HepG2 (cell line): ENCODE data around the gene RECQL5. TPM values are rescaled to one million over a fixed set of nuclear protein-coding genes. Genes with fewer than 3 reads are reported as not detected.

Experiments used
- ATAC-seq: fragments of 200-7000 bp; cut with Tn5 transposase; 3 replicates; pipeline ENCODE4 v1.9.1; 2020; ENCODE audit warnings: mild to moderate bottlenecking, moderate library complexity
- BruUV-seq: library from RNA; stranded (reverse); fragments of 400-500 nt; replicated peaks from 2 replicates; lab custom pipeline; 2021; lab: Mats Ljungman, UMichigan
- CTCF ChIA-PET: fragments of 300-600 bp; formaldehyde crosslinking; extraction: SDS; loops from one replicate; lab custom pipeline; 2021; ENCODE audit warnings: low total read pairs, inconsistent platforms, low intra/inter-chr PET ratio; lab: Yijun Ruan, JAX
- POLR2A ChIA-PET: fragments of 350-600 bp; sonication (Branson Sonifier 250); formaldehyde crosslinking; loops from one replicate; lab custom pipeline; 2020; ENCODE audit warnings: antibody characterized with exemption, inconsistent platforms; lab: Yijun Ruan, JAX
- DNase-seq: peaks from one replicate; pipeline ENCODE4 v3.0.0-alpha.2; 2015; ENCODE audit warnings: low spot score
- FAIRE-seq: peaks from 3 replicates; lab custom pipeline; 2011; peaks lifted over from hg19 to GRCh38; lab: Jason Lieb, UNC
- H2AFZ ChIP-seq: one replicate; pipeline ENCODE4 v1.6.1; 2011; ENCODE audit warnings: low read length, inconsistent platforms
- H3K27ac ChIP-seq: fragments of 300-600 bp; 3 replicates; pipeline ENCODE4 v1.8.0; 2011; ENCODE audit warnings: mixed run types, mild to moderate bottlenecking, mixed read lengths, low read length, inconsistent platforms; ENCODE audit not compliant: insufficient read depth; ENCODE audit errors: extremely low read length
- H3K27me3 ChIP-seq, 2 experiments: fragments of 200-600 bp in 1 of 2; 2 replicates in 1 of 2; 3 replicates in 1 of 2; pipeline versions ENCODE4 v1.6.0 to v1.8.0; 2011; ENCODE audit warnings: low read length in 2 of 2, mild to moderate bottlenecking in 2 of 2, moderate library complexity in 2 of 2, inconsistent platforms in 1 of 2; ENCODE audit not compliant: insufficient read depth in 2 of 2, control insufficient read depth in 1 of 2
- H3K36me3 ChIP-seq, 2 experiments: fragments of 200-600 bp in 1 of 2; replicated peaks in 1 of 2; 2 replicates in 1 of 2; 3 replicates in 1 of 2; pipeline versions ENCODE4 v1.5.1 to v1.8.0; 2011; ENCODE audit warnings: low read length in 2 of 2, inconsistent platforms in 1 of 2; ENCODE audit not compliant: insufficient read depth in 2 of 2, control insufficient read depth in 1 of 2
- H3K4me1 ChIP-seq: 2 replicates; pipeline ENCODE4 v1.5.1; 2012; ENCODE audit warnings: low read length, inconsistent platforms; ENCODE audit not compliant: insufficient read depth
- H3K4me2 ChIP-seq: 2 replicates; pipeline ENCODE4 v1.6.0; 2011; ENCODE audit warnings: low read depth, low read length, inconsistent platforms
- H3K4me3 ChIP-seq, 3 experiments: fragments of 200-600 bp in 1 of 3; sonication (generic), shearing (Covaris generic) in 1 of 3; replicated peaks in 1 of 3; 2 replicates each; pipeline ENCODE4 v1.5.1; 2011 to 2016; ENCODE audit warnings: low read length in 3 of 3, inconsistent platforms in 2 of 3, low read depth in 2 of 3, mild to moderate bottlenecking in 2 of 3, control low read depth in 1 of 3, mixed read lengths in 1 of 3; ENCODE audit not compliant: insufficient read depth in 1 of 3
- H3K79me2 ChIP-seq: one replicate; pipeline ENCODE4 v1.6.1; 2011; ENCODE audit warnings: low read length, inconsistent platforms; ENCODE audit not compliant: insufficient read depth
- H3K9ac ChIP-seq: 2 replicates; pipeline ENCODE4 v1.6.0; 2011; ENCODE audit warnings: mild to moderate bottlenecking, low read depth, low read length, inconsistent platforms; ENCODE audit not compliant: insufficient read depth
- H3K9me3 ChIP-seq: 2 replicates; pipeline ENCODE4 v1.5.1; 2012; ENCODE audit warnings: mild to moderate bottlenecking, low read length
- H4K20me1 ChIP-seq: 2 replicates; pipeline ENCODE4 v1.6.0; 2011; ENCODE audit warnings: inconsistent platforms, mild to moderate bottlenecking, low read length, moderate library complexity; ENCODE audit not compliant: insufficient read depth
- CBFB ChIP-seq: sonication (generic); formaldehyde crosslinking; IDR thresholded peaks from 2 replicates; pipeline ENCODE4 v1.4.0; 2020; ENCODE audit warnings: missing genetic modification reagents
- DNMT1 ChIP-seq: sonication (generic); formaldehyde crosslinking; IDR thresholded peaks from 2 replicates; pipeline ENCODE4 v1.5.1; 2020; ENCODE audit warnings: mild to moderate bottlenecking, missing genetic modification reagents
- DZIP1 ChIP-seq: sonication (generic); formaldehyde crosslinking; IDR thresholded peaks from 2 replicates; pipeline ENCODE4 v1.5.0; 2020; ENCODE audit warnings: mild to moderate bottlenecking, missing genetic modification reagents
- FOSL2 ChIP-seq: sonication (generic); formaldehyde crosslinking; IDR thresholded peaks from 2 replicates; pipeline ENCODE4 v1.4.0; 2020; ENCODE audit warnings: missing genetic modification reagents
- GABPB1 ChIP-seq: IDR thresholded peaks from 2 replicates; pipeline ENCODE4 v1.6.1; 2016; ENCODE audit warnings: mild to moderate bottlenecking, missing genetic modification reagents, moderate library complexity, missing compliant biosample characterization
- GATAD1 ChIP-seq: IDR thresholded peaks from 2 replicates; pipeline ENCODE4 v1.6.1; 2016; ENCODE audit warnings: missing genetic modification reagents, missing compliant biosample characterization
- HMG20B ChIP-seq: conservative IDR thresholded peaks from 2 replicates; pipeline ENCODE4 v1.6.1; 2016; ENCODE audit warnings: missing genetic modification reagents, missing compliant biosample characterization
- TCF7 ChIP-seq: sonication (generic); IDR thresholded peaks from 2 replicates; pipeline ENCODE4 v1.6.1; 2016; ENCODE audit warnings: antibody characterized with exemption, low read depth
- TFAP4 ChIP-seq: sonication (generic); IDR thresholded peaks from 2 replicates; pipeline ENCODE4 v1.6.1; 2016; ENCODE audit warnings: low read depth, borderline replicate concordance
- TGIF2 ChIP-seq: IDR thresholded peaks from 2 replicates; pipeline ENCODE4 v1.6.1; 2016; ENCODE audit warnings: control low read depth, missing compliant biosample characterization
- ZBTB8A ChIP-seq: sonication (generic); formaldehyde crosslinking; IDR thresholded peaks from 2 replicates; pipeline ENCODE4 v1.4.0; 2020; ENCODE audit warnings: mild to moderate bottlenecking, low read depth, missing genetic modification reagents, borderline replicate concordance
- WGBS: methylation state at CpG from one replicate; pipeline ENCODE4 v1.1.6; 2017; ENCODE audit warnings: low lambda C conversion rate; 5-methylcytosine and 5-hydroxymethylcytosine counted together
- in situ Hi-C: cut with HindIII; loops from 2 replicates; pipeline ENCODE4 v1.10.0; 2017; ENCODE audit warnings: low pct_unique_long_range_greater_than_20kb; ENCODE audit not compliant: extremely low pct_ligation_motif_present
- intact Hi-C: fragments of 100-400 bp; cut with micrococcal nuclease; formaldehyde crosslinking; loops from one replicate; pipeline ENCODE4 v1.10.0; 2022; ENCODE audit not compliant: unreplicated experiment
- polyA plus RNA-seq, 8 experiments: library from polyadenylated mRNA; depleted of rRNA in 3 of 8; stranded (reverse) in 7 of 8; unstranded in 1 of 8; fragments of >200 nt; fragmentation: Illumina TruSeq in 4 of 8; extraction: Trizol in 4 of 8; gene quantifications; 2 replicates each; pipeline versions ENCODE4 v1.2.1 to v1.2.3, GENCODE V29; 2011 to 2016; ENCODE audit warnings: low read depth in 4 of 8, missing spikeins in 1 of 8, mixed read lengths in 1 of 8; ENCODE audit not compliant: insufficient read depth in 1 of 8
- total RNA-seq, 5 experiments: library from RNA; depleted of rRNA; stranded (reverse); fragments of >200 nt; fragmentation: Illumina TruSeq; extraction: Trizol; gene quantifications; 2 replicates each; pipeline ENCODE4 v1.2.3, GENCODE V29; 2016; ENCODE audit warnings: low read depth in 1 of 5
- TF ChIP-seq, protein P1 (sequence below): sonication (generic); formaldehyde crosslinking; IDR thresholded peaks from 2 replicates; pipeline ENCODE4 v1.5.1; 2020; ENCODE audit warnings: missing genetic modification reagents, mild to moderate bottlenecking, borderline replicate concordance
- TF ChIP-seq, protein P2 (sequence below): sonication (generic); formaldehyde crosslinking; IDR thresholded peaks from 2 replicates; pipeline ENCODE4 v1.5.1; 2020; ENCODE audit warnings: mild to moderate bottlenecking, moderate library complexity, missing genetic modification reagents

RECQL5 gene
- total and polyA plus RNA-seq, 2 of the 13 experiments (the other 11 are each of a cell fraction or from before 2014, with no cell fraction given) = 27.7 to 32.0 TPM

DNA sequence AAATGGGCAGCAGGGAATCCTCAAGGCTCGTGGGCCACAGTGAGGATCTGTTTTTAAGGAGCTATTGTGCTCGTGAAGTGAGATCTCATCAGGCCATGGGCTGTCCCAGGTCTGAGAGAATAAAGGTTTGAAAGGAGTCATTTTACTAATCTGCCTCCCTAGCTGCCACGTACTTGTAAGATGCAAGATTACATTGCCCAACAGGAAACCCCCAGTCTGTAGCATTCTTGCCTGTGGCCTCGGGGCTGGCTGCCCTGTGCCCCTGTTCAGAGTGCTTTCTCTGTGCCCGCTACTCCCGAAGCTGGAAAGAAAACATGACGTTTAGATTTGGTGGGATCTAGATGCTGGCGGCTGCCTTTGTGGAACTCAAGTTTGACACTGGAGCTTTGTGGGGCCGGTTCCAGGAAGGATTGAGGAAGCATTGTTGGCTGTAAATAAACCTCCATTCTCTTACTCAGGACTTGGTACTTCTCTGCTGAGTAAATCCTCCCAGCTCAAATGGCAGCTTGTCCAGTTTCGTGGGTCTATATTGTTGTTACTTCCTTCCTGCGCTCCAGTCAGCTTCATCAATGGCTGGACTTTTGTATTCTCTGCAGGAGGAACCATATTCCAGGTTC lies 21.4 kb upstream of the RECQL5 start (continued):
- TF ChIP-seq HMG20B (CRISPR knock-in tag) = no peak
- TF ChIP-seq GABPB1 = no peak
- no peak for TF ChIP-seq ZBTB8A

- no peak for FAIRE-seq
- ChIA-PET POLR2A (no interaction called here), CTCF (no interaction called here)
- BruUV-seq = no TSS peak
- no peak overlapping the region for H2AFZ ChIP-seq
- no peak overlapping the region for H3K27ac ChIP-seq
- no peak for DNase-seq
- WGBS = 95% methylated on average over 3 of the region's 3 CpGs
- H3K9me3 ChIP-seq = no peaks in the 10 kb centered on the region
- H4K20me1 ChIP-seq = no peaks in the 10 kb centered on the region
- H3K4me2 ChIP-seq = no peak overlapping the region
- H3K4me1 ChIP-seq = peaks cover 16% of the 10 kb centered on the region
- intact Hi-C loops (no loop called here), in situ Hi-C loops (no loop called here)
- no peak overlapping the region for H3K4me3 ChIP-seq
- no peaks in the 10 kb centered on the region for H3K27me3 ChIP-seq
- ATAC-seq = no peak
- no peak overlapping the region for H3K9ac ChIP-seq
- H3K79me2 ChIP-seq = peaks cover 59% of the 10 kb centered on the region
- H3K36me3 ChIP-seq = peaks cover 15 to 56% of the 10 kb centered on the region in 2 experiments
- TF ChIP-seq TGIF2 (CRISPR knock-in tag) (no peak), TCF7 (no peak), CBFB (CRISPR knock-in tag) (no peak), FOSL2 (CRISPR knock-in tag) (no peak), GATAD1 (CRISPR knock-in tag) (no peak), TFAP4 (no peak), DZIP1 (CRISPR knock-in tag) (no peak), DNMT1 (no peak)
- TF ChIP-seq, protein P1, sequence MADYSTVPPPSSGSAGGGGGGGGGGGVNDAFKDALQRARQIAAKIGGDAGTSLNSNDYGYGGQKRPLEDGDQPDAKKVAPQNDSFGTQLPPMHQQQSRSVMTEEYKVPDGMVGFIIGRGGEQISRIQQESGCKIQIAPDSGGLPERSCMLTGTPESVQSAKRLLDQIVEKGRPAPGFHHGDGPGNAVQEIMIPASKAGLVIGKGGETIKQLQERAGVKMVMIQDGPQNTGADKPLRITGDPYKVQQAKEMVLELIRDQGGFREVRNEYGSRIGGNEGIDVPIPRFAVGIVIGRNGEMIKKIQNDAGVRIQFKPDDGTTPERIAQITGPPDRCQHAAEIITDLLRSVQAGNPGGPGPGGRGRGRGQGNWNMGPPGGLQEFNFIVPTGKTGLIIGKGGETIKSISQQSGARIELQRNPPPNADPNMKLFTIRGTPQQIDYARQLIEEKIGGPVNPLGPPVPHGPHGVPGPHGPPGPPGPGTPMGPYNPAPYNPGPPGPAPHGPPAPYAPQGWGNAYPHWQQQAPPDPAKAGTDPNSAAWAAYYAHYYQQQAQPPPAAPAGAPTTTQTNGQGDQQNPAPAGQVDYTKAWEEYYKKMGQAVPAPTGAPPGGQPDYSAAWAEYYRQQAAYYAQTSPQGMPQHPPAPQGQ = no peak
- TF ChIP-seq, protein P2, sequence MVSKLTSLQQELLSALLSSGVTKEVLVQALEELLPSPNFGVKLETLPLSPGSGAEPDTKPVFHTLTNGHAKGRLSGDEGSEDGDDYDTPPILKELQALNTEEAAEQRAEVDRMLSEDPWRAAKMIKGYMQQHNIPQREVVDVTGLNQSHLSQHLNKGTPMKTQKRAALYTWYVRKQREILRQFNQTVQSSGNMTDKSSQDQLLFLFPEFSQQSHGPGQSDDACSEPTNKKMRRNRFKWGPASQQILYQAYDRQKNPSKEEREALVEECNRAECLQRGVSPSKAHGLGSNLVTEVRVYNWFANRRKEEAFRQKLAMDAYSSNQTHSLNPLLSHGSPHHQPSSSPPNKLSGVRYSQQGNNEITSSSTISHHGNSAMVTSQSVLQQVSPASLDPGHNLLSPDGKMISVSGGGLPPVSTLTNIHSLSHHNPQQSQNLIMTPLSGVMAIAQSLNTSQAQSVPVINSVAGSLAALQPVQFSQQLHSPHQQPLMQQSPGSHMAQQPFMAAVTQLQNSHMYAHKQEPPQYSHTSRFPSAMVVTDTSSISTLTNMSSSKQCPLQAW = no peak
These were observed 18.5 kb upstream of the RECQL5 start for GRCh38 chr17:75685499-75685898.
